H9 (cell line): ENCODE measurements around the gene TUNAR. TPM values are rescaled to one million over a fixed set of nuclear protein-coding genes. Genes with fewer than 3 reads are reported as not detected.

Experiments
- DNase-seq: peaks from one replicate; pipeline ENCODE4 v3.0.0-alpha.2; 2017
- H2AFZ ChIP-seq: one replicate; pipeline ENCODE4 v1.6.1; 2013; ENCODE audit warnings: mild to moderate bottlenecking, low read length, control low read depth, moderate library complexity
- H2AK5ac ChIP-seq: 2 replicates; pipeline ENCODE4 v1.6.1; 2013; ENCODE audit warnings: low read length, control low read depth, mixed read lengths; ENCODE audit not compliant: insufficient read length
- H2BK120ac ChIP-seq: one replicate; pipeline ENCODE4 v1.6.1; 2013; ENCODE audit warnings: low read depth, mild to moderate bottlenecking, low read length, control low read depth, inconsistent platforms; ENCODE audit not compliant: poor library complexity, severe bottlenecking
- H2BK12ac ChIP-seq: 2 replicates; pipeline ENCODE4 v1.6.1; 2013; ENCODE audit warnings: low read length, control low read depth, mixed read lengths, low read depth; ENCODE audit not compliant: insufficient read length
- H2BK15ac ChIP-seq: 2 replicates; pipeline ENCODE4 v1.6.1; 2013; ENCODE audit warnings: low read depth, low read length, control low read depth
- H2BK20ac ChIP-seq: one replicate; pipeline ENCODE4 v1.6.1; 2013; ENCODE audit warnings: low read depth, mild to moderate bottlenecking, low read length, control low read depth, inconsistent platforms; ENCODE audit not compliant: poor library complexity, severe bottlenecking
- H2BK5ac ChIP-seq: 2 replicates; pipeline ENCODE4 v1.6.1; 2013; ENCODE audit warnings: low read length, control low read depth, mixed read lengths; ENCODE audit not compliant: insufficient read length
- H3K14ac ChIP-seq: 2 replicates; pipeline ENCODE4 v1.6.1; 2013; ENCODE audit warnings: low read length, control low read depth; ENCODE audit not compliant: insufficient read depth
- H3K18ac ChIP-seq: 2 replicates; pipeline ENCODE4 v1.6.1; 2013; ENCODE audit warnings: low read depth, mild to moderate bottlenecking, mixed read lengths, low read length, control low read depth; ENCODE audit not compliant: insufficient read length
- H3K23ac ChIP-seq: 2 replicates; pipeline ENCODE4 v1.6.1; 2013; ENCODE audit warnings: low read length, control low read depth, mixed read lengths, low read depth; ENCODE audit not compliant: insufficient read length
- H3K23me2 ChIP-seq: 2 replicates; pipeline ENCODE4 v1.6.1; 2013; ENCODE audit warnings: low read depth, mild to moderate bottlenecking, mixed read lengths, low read length, control low read depth; ENCODE audit not compliant: insufficient read length, poor library complexity, severe bottlenecking
- H3K27ac ChIP-seq: 2 replicates; pipeline ENCODE4 v1.5.1; 2013; ENCODE audit warnings: low read length, control low read depth, mixed read lengths, low read depth; ENCODE audit not compliant: insufficient read length
- H3K27me3 ChIP-seq: 2 replicates; pipeline ENCODE4 v1.6.1; 2013; ENCODE audit warnings: low read length, control low read depth, inconsistent platforms; ENCODE audit not compliant: insufficient read depth
- H3K4ac ChIP-seq: 2 replicates; pipeline ENCODE4 v1.6.1; 2013; ENCODE audit warnings: low read depth, mild to moderate bottlenecking, control low read depth, inconsistent platforms, low read length, moderate library complexity
- H3K4me1 ChIP-seq: 2 replicates; pipeline ENCODE4 v1.6.1; 2013; ENCODE audit warnings: low read length, control low read depth, inconsistent platforms; ENCODE audit not compliant: insufficient read depth
- H3K4me2 ChIP-seq: 2 replicates; pipeline ENCODE4 v1.6.1; 2013; ENCODE audit warnings: low read length, control low read depth, mixed read lengths; ENCODE audit not compliant: insufficient read length, insufficient read depth
- H3K56ac ChIP-seq: 2 replicates; pipeline ENCODE4 v1.6.1; 2013; ENCODE audit warnings: low read depth, mild to moderate bottlenecking, mixed read lengths, low read length, control low read depth; ENCODE audit not compliant: insufficient read length
- H3K79me1 ChIP-seq: 2 replicates; pipeline ENCODE4 v1.6.1; 2013; ENCODE audit warnings: low read depth, mild to moderate bottlenecking, moderate library complexity, low read length, control low read depth, inconsistent platforms; ENCODE audit not compliant: insufficient read depth, poor library complexity, severe bottlenecking
- H3K79me2 ChIP-seq: 2 replicates; pipeline ENCODE4 v1.6.1; 2013; ENCODE audit warnings: low read length, control low read depth, inconsistent platforms; ENCODE audit not compliant: insufficient read depth
- H3K9ac ChIP-seq: 2 replicates; pipeline ENCODE4 v1.6.1; 2013; ENCODE audit warnings: low read length, control low read depth, mixed read lengths; ENCODE audit not compliant: insufficient read length; ENCODE audit errors: extremely low read depth
- H3K9me3 ChIP-seq: one replicate; pipeline ENCODE4 v1.6.1; 2013; ENCODE audit warnings: low read depth, low read length, inconsistent platforms; ENCODE audit not compliant: control insufficient read depth
- H3T11ph ChIP-seq: one replicate; pipeline ENCODE4 v1.6.1; 2013; ENCODE audit warnings: mild to moderate bottlenecking, low read length, control low read depth, inconsistent platforms
- H4K20me1 ChIP-seq: one replicate; pipeline ENCODE4 v1.6.1; 2013; ENCODE audit not compliant: control insufficient read depth, insufficient read length, insufficient read depth
- H4K5ac ChIP-seq: 2 replicates; pipeline ENCODE4 v1.6.1; 2013; ENCODE audit warnings: low read depth, mild to moderate bottlenecking, mixed read lengths, low read length, control low read depth; ENCODE audit not compliant: insufficient read length
- H4K8ac ChIP-seq: replicated peaks from 2 replicates; pipeline ENCODE4 v1.6.1; 2013; ENCODE audit warnings: low read length, control low read depth, mixed read lengths, low read depth; ENCODE audit not compliant: insufficient read length
- H4K91ac ChIP-seq: 2 replicates; pipeline ENCODE4 v1.6.1; 2013; ENCODE audit warnings: low read depth, mild to moderate bottlenecking, moderate library complexity, mixed read lengths, low read length, control low read depth; ENCODE audit not compliant: insufficient read length
- H3K27ac Mint-ChIP-seq, 3 experiments: 2 replicates in 2 of 3; 3 replicates in 1 of 3; pipeline ENCODE4 v1.8.0; 2020 to 2021; ENCODE audit warnings: mixed read lengths in 3 of 3, mild to moderate bottlenecking in 1 of 3, moderate library complexity in 1 of 3
- H3K27me3 Mint-ChIP-seq: 2 replicates; pipeline ENCODE4 v1.8.0; 2021; ENCODE audit warnings: low read depth, mild to moderate bottlenecking, moderate library complexity, mixed read lengths
- H3K36me3 Mint-ChIP-seq, 3 experiments: 2 replicates in 2 of 3; 3 replicates in 1 of 3; pipeline ENCODE4 v1.8.0; 2020 to 2021; ENCODE audit warnings: low read depth in 3 of 3, mixed read lengths in 3 of 3; ENCODE audit not compliant: insufficient read depth in 1 of 3
- H3K4me1 Mint-ChIP-seq, 2 experiments: 2 replicates each; pipeline ENCODE4 v1.8.0; 2020; ENCODE audit warnings: mixed read lengths in 2 of 2
- H3K4me3 Mint-ChIP-seq, 2 experiments: 2 replicates in 1 of 2; 3 replicates in 1 of 2; pipeline ENCODE4 v1.8.0; 2020 to 2021; ENCODE audit warnings: mild to moderate bottlenecking in 2 of 2, mixed read lengths in 2 of 2, moderate library complexity in 1 of 2
- H3K9me3 Mint-ChIP-seq, 2 experiments: 2 replicates in 1 of 2; 3 replicates in 1 of 2; pipeline ENCODE4 v1.8.0; 2020; ENCODE audit warnings: mild to moderate bottlenecking in 2 of 2, mixed read lengths in 2 of 2, moderate library complexity in 1 of 2
- WGBS: extraction: QIAGEN DNeasy Blood & Tissue Kit; methylation state at CpG from one replicate; pipeline ENCODE4 v1.1.7; 2013; ENCODE audit warnings: missing lambda C conversion rate, low lambda C conversion rate, mixed read lengths; ENCODE audit not compliant: insufficient read length; ENCODE audit errors: extremely low coverage; 5-methylcytosine and 5-hydroxymethylcytosine counted together
- total RNA-seq: library from RNA; stranded (reverse); gene quantifications from 2 replicates; pipeline ENCODE4 v1.2.1, GENCODE V29; 2021
- TF ChIP-seq, protein P1 (sequence below): fragments of 200-600 bp; sonication (generic); conservative IDR thresholded peaks from 3 replicates; pipeline ENCODE4 v1.8.0; 2021; ENCODE audit warnings: antibody characterized with exemption, mild to moderate bottlenecking

TUNAR gene
- total RNA-seq, 1 experiment from 2014 or later: 26.2 TPM

- no peak overlapping the region for H4K8ac ChIP-seq
- no peaks in the 10 kb centered on the region for H3K27me3 ChIP-seq
- TF ChIP-seq, protein P1, sequence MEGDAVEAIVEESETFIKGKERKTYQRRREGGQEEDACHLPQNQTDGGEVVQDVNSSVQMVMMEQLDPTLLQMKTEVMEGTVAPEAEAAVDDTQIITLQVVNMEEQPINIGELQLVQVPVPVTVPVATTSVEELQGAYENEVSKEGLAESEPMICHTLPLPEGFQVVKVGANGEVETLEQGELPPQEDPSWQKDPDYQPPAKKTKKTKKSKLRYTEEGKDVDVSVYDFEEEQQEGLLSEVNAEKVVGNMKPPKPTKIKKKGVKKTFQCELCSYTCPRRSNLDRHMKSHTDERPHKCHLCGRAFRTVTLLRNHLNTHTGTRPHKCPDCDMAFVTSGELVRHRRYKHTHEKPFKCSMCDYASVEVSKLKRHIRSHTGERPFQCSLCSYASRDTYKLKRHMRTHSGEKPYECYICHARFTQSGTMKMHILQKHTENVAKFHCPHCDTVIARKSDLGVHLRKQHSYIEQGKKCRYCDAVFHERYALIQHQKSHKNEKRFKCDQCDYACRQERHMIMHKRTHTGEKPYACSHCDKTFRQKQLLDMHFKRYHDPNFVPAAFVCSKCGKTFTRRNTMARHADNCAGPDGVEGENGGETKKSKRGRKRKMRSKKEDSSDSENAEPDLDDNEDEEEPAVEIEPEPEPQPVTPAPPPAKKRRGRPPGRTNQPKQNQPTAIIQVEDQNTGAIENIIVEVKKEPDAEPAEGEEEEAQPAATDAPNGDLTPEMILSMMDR: no peak
- H3K27me3 Mint-ChIP-seq: peaks cover 17% of the 10 kb centered on the region; the same call in 1 of the 2 replicates
- no peak overlapping the region for H2BK5ac ChIP-seq
- peaks cover 7 to 8% of the 10 kb centered on the region in 2 experiments; a peak in 4 of 5 replicates for H3K9me3 Mint-ChIP-seq
- H3K4me2 ChIP-seq: no peak overlapping the region
- no peak overlapping the region for H2BK15ac ChIP-seq
- no peaks in the 10 kb centered on the region for H3K4me1 ChIP-seq
- H3K79me2 ChIP-seq: no peaks in the 10 kb centered on the region
- H4K91ac ChIP-seq: no peak overlapping the region
- H3K23me2 ChIP-seq: no peaks in the 10 kb centered on the region
- H2BK12ac ChIP-seq: no peak overlapping the region
- WGBS: no CpG with 5 or more reads among the region's 3 CpGs
- H3T11ph ChIP-seq: no peak overlapping the region
- H3K18ac ChIP-seq: no peak overlapping the region
- no peak overlapping the region for H3K4ac ChIP-seq
- H2AK5ac ChIP-seq: no peak overlapping the region
- peaks cover 16 to 21% of the 10 kb centered on the region in 2 experiments for H3K4me1 Mint-ChIP-seq
- H3K27ac Mint-ChIP-seq: no peak overlapping the region
- no peak overlapping the region for H2AFZ ChIP-seq
- H3K14ac ChIP-seq: no peak overlapping the region
- no peak overlapping the region for H4K5ac ChIP-seq
- no peak overlapping the region for H2BK120ac ChIP-seq
- no peaks in the 10 kb centered on the region for H3K79me1 ChIP-seq
- H3K27ac ChIP-seq: no peak overlapping the region
- no peaks in the 10 kb centered on the region for H3K9me3 ChIP-seq
- H3K23ac ChIP-seq: no peak overlapping the region
- no peak overlapping the region for H3K56ac ChIP-seq
- H4K20me1 ChIP-seq: no peaks in the 10 kb centered on the region
- no peak overlapping the region for H2BK20ac ChIP-seq
- DNase-seq: no peak
- H3K9ac ChIP-seq: no peak overlapping the region
- peaks cover 0 to 8% (median 0%) of the 10 kb centered on the region in 3 experiments; a peak in 1 of 7 replicates for H3K36me3 Mint-ChIP-seq
- no peak overlapping the region for H3K4me3 Mint-ChIP-seq
Observed at GRCh38 chr14:95829321-95829720, 47.3 kb upstream of the TUNAR start.
